Pulmonary artery endothelial cell (primary cell): Measurements from ENCODE around the gene PSD2. TPM values are rescaled to one million over a fixed set of nuclear protein-coding genes. Genes with fewer than 3 reads are reported as not detected.

ENCODE experiments used
- DNase-seq: peaks from one replicate; pipeline ENCODE4 v3.0.0-alpha.2; 2011; ENCODE audit warnings: low read depth, low spot score
- total RNA-seq: library from RNA; depleted of rRNA; stranded (reverse); fragments of >200 nt; gene quantifications from 2 replicates; pipeline ENCODE4 v1.2.3, GENCODE V29; 2014

PSD2 gene
- total RNA-seq, 1 donor from 2014 or later, result under 0.01 TPM

DNA sequence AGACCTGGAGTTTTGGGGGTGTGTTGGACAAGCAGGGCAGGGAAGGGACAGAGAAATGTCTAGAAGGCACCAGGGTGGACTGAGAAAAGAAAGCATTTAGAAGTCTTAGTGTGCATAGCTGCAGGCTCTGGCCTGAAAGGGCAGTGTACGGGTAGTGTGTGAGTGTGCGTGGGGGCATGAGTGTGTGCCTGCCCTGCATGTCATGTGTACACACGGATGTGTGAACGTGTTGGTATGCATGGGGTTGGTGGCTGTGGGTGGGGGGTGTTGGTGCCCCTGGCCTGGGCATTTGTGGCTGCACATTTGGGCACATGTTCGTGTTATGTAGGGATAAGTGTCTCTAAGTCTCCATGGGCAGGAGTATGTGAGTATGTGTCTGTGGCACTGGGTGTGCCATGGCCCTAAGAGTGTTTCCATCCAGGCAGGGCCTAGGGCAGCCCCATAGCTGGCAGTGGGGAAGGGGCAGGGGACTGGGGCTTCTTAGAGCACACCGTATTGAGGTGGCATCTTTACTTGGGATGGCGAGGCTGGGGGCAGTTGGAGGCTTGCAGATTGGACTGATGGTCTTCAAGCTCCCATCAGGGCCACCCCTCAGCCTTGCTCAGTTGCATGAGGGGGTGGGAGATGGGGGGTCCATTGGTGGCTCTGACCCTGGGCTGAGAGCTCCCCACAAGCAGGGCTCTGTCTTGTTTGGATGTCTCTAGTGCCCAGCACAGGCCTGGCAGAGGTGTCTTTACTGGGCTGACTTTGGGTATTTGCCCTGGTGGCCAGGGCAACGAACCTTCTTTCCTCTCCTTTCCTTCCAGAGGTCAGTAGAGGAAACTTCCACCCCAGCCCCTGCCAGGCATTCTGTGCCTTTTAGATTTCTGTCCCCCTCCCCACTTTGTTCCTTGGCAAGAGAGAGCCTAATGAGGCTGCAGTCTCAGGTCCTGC, 15.0 kb downstream of the PSD2 start:
- DNase-seq, result no peak

DNA sequence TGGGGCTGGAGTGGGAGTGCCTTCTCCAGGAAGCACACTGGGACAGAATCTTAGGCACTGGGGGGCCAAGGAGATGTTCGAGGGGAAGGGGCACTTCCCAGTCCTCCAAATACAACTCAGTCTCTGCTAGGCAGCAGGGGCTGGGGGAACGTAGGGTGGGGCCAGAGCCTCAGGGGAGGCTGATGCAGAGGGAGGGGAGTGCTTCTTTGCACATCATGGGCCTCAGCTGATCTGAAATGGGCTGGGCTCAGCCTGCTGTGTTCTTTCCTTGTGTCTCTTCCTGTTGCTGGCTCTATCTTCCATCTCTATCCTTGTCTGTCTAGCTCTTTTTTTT, 15.6 kb downstream of the PSD2 start:
- no peak for DNase-seq

DNA sequence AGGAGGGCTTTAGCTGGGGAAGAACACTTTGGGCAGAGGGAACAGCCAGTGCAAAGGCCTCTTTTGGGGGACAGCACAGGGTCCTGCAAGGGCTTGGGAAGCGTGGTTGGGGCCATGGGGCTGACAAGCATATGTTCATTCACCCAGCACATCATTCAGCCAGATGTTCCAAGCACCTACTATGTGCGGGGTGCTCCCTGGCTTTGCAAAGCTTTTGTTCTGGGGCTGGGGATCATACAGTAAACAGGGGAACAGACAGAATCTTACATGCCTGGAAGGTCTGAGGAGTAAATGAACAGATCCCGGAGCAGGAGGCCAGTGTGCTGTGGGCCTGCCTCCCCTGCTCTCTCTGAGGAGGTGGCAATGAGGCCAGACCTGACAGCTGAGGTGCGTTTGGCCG, 16.7 kb downstream of the PSD2 start:
- no peak for DNase-seq

DNA sequence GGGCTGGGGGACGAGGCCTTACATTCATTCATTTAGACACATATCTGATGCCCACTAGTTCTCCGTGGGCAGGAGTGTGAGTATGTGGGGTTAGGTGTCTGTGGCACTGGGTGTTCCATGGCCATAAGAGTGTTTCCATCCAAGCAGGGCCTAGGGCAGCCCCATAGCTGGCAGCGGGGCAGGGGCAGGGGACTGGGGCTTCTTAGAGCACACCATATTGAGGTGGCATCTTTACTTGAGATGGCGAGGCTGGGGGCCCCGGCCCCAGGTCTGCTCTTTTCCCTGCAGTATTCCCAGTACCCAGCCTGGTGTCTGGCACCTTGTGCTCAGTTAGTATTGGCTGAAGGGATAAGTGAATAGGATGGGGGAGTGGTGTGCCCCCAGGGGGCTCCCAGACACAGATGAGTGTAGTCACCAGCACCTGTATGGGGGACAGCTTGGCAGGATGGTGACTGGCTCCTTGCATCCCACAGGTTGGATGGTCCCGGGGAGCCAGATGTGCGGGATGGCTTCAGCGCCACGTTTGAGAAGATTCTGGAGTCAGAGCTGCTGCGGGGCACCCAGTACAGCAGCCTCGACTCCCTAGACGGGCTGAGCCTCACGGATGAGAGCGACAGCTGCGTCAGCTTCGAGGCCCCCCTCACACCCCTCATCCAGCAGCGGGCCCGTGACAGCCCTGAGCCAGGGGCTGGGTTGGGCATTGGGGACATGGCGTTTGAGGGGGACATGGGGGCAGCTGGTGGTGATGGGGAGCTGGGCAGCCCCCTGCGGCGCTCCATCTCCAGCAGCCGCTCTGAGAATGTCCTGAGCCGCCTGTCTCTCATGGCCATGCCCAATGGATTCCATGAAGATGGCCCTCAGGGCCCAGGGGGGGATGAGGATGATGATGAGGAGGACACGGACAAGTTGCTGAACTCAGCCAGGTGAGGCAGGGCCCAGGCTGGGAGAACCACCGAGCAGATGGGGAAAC, 17.5 kb downstream of the PSD2 start:
- DNase-seq, result no peak

DNA sequence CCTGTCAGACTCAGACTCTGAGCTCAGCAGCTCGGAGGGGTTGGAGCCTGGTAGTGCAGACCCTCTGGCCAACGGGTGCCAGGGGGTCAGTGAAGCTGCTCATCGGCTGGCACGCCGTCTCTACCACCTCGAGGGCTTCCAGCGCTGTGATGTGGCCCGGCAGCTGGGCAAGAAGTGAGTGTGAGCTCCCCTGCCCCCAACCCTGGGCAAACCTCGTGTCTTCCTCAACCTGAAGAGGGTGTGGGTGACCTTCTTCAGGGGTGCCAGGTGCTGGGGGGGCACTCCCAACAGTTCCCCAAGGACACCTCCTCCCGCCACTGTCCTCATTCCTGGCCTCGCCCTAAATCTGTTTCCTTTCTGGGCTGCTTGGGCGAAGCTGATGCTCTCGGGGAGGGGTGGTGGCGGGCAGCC, 18.6 kb downstream of the PSD2 start:
- no peak for DNase-seq

DNA sequence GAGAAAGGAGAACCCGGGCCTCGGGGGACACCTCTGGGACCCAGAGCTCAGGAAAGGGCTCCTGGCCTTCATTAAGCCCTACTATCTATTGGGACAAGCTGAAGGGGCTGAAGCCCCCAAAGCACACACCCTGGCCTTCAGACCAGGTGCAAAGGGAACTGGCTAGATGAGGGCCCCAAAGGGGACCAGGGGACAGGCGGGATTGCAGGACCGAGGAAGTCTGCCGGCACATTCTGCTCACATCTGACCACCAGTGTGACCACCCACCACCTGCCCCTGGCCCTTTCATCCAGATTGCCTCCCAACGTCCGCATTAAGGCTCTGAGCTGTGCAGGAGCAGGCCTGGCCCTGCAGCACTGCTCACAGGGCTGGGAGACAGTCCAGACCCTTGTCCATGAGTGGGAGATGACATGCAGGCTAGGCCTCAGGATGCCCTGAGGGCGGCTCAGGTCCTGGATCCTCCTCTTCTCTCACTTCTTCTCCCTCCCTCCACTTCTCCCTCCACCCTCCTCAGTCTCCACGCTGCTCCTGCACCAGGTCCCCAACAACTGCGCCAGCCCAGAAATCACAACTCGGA, 19.2 kb downstream of the PSD2 start:
- DNase-seq, result no peak

DNA sequence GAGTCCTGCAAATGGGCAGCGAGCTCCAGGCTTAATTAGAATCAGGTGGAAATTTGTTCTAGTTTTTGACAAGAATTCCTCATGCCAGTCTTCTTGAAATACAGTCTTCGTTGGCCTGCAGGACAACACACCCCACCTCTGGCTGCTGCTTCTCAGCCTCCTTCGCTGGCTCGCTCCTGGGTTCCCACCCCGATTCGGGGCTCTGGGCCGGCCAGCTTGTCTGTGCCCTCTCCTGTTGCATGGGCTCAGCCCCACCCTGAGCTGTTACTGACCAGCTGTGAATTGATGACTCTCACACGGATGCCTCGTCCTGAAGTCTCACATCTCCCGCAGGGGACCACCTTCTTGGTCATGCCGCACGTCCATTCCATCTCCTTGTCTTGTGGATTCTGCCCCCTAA, 21.0 kb downstream of the PSD2 start:
- DNase-seq, result no peak

DNA sequence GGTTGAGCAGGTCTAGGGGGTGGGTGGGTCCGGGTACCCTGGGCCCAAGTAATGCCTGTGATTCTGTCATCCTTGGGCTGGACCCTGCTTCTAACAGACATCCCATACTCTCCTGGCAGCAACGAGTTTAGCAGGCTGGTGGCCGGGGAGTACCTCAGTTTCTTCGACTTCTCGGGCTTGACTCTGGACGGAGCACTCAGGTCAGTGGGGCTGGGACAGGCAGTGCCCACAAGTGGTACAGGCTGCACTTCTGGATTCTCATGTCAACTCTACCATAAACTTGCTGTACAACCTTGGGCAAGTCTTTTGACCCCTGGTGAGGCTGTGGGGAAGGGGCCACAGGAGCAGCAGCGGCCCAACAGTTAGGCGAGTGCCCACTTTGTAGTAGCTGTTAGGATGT, 21.8 kb downstream of the PSD2 start:
- no peak for DNase-seq

DNA sequence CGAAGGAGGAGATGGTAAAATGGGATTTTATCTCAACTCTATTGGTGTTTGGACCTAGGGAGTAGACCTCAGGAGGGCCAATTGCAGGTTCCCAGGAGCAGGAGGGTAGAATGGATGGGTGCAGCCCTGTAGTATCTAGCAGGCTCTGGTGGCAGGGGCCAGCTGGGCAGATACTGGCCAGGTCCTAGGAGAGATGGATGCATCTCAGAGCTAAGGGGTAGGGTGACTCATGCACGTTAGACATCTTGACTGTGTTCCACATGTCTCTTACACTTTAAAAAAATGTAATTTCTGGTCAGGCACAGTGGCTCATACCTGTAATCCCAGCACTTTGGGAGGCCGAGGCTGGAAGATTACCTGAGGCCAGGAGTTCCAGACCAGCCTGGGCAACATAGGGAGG, 22.4 kb downstream of the PSD2 start:
- DNase-seq, result no peak

DNA sequence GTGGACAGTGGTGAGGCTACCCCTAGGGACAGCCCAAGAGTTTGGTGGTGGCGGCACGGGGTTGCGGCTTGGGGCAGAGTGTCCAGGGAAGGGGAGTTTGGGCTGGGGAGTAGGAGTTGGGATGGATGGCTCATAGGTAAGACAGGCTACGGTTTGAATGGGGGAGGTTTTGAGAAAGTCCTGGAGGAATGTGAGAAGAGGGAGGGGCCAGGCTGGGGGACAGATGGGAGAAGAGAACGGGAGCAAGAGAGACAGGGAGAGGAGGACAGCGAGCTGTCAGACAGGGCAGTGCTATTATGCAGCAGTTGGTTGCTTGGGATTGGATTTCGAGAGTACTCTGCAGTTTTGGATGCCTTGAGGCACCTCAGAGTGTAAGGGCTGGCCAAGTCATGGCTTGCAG, 24.5 kb downstream of the PSD2 start:
- no peak for DNase-seq

DNA sequence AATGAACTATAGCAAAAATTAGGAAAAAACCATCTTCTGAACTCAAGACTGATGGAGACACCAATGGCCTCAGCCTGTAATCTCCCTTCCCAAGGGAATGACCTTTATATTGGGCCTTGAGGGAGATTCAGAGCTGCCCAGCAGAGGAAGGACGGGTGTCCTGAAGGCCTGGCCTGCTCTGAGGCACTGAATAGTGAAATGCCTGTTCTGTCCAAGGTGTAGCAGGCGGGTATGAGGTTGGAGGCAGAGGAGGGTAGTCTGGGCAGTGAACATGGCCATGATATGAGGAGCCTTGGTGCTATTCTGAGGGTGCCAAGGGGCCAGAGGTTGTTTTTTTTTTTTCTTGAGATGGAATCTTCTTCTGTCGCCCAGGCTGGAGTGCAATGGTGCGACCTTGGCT, 25.0 kb downstream of the PSD2 start:
- no peak for DNase-seq

DNA sequence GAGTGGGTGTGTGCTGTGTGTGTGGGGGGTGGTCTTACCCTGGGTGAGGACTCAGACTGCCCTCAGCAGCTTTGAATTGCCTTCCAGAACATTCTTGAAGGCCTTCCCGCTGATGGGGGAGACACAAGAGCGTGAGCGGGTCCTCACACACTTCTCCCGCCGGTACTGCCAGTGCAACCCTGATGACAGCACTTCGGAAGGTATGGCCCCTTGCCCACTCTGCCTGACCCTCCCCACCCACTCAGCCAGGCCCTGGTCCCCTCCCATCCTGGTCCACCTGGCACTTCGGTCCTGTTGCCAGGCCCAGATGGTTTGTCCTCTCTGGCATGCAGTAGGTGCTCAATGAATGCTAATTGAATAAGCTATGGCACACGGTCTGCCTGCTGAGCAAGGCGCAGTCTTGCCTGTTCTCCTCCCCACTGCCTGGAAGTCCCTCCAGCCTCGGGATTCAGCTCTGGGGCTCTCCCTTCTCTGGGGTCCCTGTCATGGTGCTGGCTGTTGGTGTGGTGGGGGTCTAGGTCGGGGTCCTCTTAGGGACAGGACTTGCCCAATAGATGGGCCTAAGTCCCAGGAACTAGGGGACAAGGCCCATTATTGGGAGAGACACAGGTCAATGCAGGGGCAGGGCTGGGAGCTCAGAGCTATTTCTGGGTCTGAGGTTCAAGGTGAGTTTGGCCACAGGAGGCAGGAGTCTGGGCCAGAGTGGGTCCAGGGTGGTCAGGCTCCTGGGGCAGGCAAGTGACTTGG, 26.4 kb downstream of the PSD2 start:
- DNase-seq, result no peak

DNA sequence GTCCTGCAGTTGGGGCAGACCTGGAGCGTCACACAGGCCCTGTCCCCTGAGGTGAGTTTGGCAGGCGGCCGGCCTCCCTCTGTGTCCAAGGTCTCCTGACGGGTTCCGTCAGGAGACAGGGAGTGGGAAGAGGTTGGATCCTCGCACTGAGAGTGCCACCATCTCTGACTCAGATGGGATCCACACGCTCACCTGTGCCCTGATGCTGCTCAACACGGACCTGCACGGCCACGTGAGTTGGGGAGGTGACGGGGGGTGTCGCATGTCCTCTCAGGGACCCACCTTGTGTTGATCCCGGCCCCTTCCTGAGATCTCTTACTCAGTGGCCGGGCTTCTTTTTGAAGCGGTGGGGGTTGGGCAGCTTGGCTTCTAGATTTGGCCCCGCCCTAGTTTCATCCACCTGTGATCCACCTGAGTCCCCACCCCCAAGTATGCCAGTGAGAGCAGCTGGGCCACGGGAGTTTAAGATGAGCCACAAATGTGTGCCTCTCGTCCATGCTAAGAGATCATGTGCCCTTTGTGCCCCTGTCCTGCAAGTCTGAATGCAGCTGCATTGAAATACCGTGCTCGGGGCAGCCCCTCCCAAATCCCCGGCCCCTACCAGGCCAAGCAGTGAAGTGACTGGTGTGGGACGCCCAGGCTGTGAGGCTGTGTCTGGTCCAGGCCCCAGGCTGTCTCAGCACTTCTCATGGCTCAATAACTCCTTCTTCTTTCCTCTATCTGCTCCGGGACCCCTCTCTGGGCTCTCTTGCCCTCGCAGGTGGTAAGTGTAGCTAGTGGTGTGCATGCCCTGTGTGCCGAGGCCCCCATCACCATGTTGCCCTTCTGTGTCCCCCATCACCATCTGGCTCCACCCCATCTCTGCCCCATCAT, 27.2 kb downstream of the PSD2 start:
- DNase-seq, result no peak

DNA sequence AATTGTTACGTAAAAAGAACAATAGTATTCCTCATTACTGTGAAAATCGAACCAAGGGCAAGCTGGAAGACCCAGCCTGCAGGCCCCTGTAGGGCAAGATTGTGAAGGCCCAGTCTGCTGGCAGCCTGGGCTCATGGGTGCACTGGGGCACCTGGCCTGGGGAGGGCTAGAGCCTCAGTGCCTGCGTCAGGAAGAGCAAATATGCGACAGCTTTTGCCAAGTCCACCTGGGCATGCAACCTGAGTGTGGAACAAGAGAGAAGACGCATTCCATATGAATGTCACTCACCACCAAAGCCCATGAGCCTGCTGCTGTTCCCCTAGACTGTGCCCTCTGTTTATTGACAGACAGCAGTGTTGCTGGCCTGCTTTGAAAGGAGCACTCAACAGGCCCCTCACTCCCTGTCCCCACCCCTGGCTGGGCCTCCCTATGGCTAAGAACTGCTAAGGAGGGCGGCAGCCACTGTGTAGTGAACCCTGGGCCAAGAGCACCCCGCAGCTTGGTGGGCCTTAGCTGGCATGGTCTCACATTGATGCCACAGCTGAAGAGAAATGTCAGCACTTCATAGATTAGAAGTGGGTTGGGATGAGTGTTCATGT, 28.2 kb downstream of the PSD2 start:
- no peak for DNase-seq

DNA sequence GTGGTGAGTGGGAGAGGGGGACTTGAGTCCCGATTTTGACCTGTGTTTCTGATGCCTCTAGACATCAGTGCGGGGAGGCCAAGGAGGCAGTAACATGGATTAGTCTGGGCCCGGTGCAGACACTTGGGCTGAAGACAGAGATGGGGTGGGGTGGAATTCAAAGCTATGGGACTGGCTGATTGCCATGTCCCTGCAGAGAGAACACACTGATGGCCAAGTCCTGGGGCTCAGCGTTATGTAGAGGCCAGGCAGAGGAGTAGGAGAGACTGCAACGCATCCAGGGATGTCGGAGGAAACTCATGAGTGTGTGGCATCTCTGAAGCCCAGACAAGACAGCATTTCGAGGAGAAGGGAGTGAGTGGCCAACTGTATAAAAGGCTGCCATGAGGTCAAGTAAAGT, 30.1 kb downstream of the PSD2 start:
- DNase-seq, result no peak

DNA sequence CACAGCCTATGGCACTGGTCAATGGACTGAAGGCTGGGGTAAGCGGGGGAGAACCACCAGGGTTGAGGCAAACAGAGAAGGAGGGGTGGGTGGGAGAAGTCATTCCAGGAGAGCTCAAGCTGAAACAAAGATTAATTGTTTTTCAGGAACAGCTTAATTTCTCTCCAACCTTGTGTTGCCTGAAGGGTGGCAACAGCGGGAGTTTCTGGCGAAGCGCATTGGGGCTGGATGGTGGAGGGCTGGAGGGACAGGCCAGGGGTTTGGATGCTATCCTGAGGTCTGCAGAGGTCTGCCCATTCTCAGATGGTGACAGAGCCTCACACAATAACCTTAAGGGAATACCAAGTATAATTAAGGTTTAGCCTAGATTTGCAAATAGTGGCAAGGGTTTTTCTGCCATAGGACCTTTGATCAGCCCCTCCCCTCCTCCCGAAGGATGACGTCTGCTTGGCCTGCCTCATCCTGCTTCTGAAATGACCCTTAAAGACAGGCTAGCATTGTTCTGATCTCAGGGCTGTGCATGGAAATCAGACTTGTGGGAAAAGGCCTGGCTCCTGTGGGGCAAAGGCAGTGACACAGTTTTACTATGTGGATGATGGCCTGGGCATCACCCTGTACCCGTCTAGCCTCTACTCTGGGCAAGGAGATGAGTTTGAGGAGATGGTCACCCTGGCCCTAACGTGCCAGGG, 32.7 kb downstream of the PSD2 start:
- no peak for DNase-seq

DNA sequence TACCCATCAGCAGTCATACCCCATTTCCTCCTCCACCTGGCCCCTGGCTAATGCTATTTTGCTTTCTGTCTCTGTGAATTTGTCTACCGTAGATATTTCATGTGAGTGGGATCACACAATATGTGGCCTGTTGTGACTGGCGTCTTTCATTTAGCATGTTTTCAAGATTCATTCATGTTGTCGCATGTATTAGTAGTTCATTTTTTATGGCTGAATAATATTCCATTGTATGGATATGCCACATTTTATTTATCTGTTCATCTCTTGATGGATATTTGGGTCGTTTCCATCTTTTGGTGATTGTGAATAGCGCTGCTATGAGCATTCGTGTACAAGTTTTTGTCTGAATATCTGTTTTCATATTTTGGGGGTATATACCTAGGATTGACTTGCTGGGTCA, 33.9 kb downstream of the PSD2 start:
- no peak for DNase-seq

DNA sequence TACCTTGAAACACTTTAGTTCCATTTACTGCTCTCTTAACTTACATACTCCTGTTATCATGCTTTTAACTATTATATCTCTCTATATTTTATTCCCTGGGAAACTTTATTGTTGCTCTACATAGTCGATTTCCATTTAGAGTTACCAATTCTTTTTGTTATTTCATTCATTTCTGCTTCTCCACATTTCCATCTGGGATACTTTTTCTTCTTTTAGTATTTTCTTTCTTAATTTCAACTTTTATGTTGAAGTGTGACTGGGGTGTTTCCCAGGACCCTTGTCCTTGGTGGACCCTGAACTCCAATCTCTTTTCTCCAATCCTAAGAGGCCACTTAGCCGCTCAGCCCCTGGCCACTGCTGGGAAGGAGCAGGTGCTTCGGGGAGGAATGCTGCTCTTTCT, 36.0 kb downstream of the PSD2 start:
- no peak for DNase-seq

DNA sequence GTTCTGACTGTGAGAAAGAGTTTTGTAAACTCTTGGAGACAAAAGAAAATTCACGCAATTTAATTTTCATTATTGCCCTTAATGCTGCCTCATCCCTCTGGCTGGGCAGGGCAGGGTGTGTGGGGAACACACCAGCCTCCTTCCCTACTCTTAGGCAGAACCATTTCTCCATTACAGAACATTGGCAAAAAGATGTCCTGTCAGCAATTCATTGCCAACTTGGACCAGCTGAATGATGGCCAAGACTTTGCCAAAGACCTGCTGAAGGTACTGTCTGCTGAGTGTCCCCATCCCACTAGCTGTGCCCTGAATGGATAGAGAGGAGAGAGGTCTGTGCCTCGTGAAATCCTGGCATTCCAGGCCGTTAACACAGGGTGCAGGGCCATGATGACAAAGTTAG, 37.9 kb downstream of the PSD2 start:
- no peak for DNase-seq
